Measurements from ENCODE around the gene ARHGEF17.

The ARHGEF17 gene

GRCh38 chr11:73322382-73323306 is 14.6 kb downstream of the ARHGEF17 start:
- DNase-seq, result peak; percentile 67
- in situ Hi-C loops (cut with MboI; ENCODE audit: low pct_unique_long_range_greater_than_20kb, low sequenced_read_pairs), result no loop called here

- in situ Hi-C loops (cut with MboI; ENCODE audit: low pct_unique_long_range_greater_than_20kb, low sequenced_read_pairs), result no loop called here
- no peak for DNase-seq
Observed at GRCh38 chr11:73323464-73323863, 15.4 kb downstream of the ARHGEF17 start.

- DNase-seq, result no peak
- in situ Hi-C loops (cut with MboI; ENCODE audit: low pct_unique_long_range_greater_than_20kb, low sequenced_read_pairs), result no loop called here
Observed at GRCh38 chr11:73324116-73324515, 16.0 kb downstream of the ARHGEF17 start.

GRCh38 chr11:73324665-73325035 is 16.6 kb downstream of the ARHGEF17 start:
- in situ Hi-C loops (cut with MboI; ENCODE audit: low pct_unique_long_range_greater_than_20kb, low sequenced_read_pairs), result no loop called here
- no peak for DNase-seq

GRCh38 chr11:73325036-73325981 is 17.2 kb downstream of the ARHGEF17 start:
- no peak for DNase-seq
- in situ Hi-C loops (cut with MboI; ENCODE audit: low pct_unique_long_range_greater_than_20kb, low sequenced_read_pairs), result no loop called here

- in situ Hi-C loops (cut with MboI; ENCODE audit: low pct_unique_long_range_greater_than_20kb, low sequenced_read_pairs), result no loop called here
- no peak for DNase-seq
Observed at GRCh38 chr11:73326929-73327811, 19.1 kb downstream of the ARHGEF17 start.

GRCh38 chr11:73327812-73328364 is 19.8 kb downstream of the ARHGEF17 start:
- in situ Hi-C loops (cut with MboI; ENCODE audit: low pct_unique_long_range_greater_than_20kb, low sequenced_read_pairs), result no loop called here
- no peak for DNase-seq

- DNase-seq, result no peak
- in situ Hi-C loops (cut with MboI; ENCODE audit: low pct_unique_long_range_greater_than_20kb, low sequenced_read_pairs), result no loop called here
Observed at GRCh38 chr11:73330569-73331093, 22.6 kb downstream of the ARHGEF17 start.

- in situ Hi-C loops (cut with MboI; ENCODE audit: low pct_unique_long_range_greater_than_20kb, low sequenced_read_pairs), result no loop called here
Observed at GRCh38 chr11:73331138-73331916, 23.3 kb downstream of the ARHGEF17 start.

GRCh38 chr11:73333173-73333572 is 25.1 kb downstream of the ARHGEF17 start:
- in situ Hi-C loops (cut with MboI; ENCODE audit: low pct_unique_long_range_greater_than_20kb, low sequenced_read_pairs), result no loop called here

More at GRCh38 chr11:73331138-73331916, 23.3 kb downstream of the ARHGEF17 start:
- DNase-seq, result no peak

GRCh38 chr11:73333640-73334383 is 25.7 kb downstream of the ARHGEF17 start:
- in situ Hi-C loops (cut with MboI; ENCODE audit: low pct_unique_long_range_greater_than_20kb, low sequenced_read_pairs), result no loop called here
- no peak for DNase-seq

More at GRCh38 chr11:73333173-73333572, 25.1 kb downstream of the ARHGEF17 start:
- DNase-seq, result no peak

- in situ Hi-C loops (cut with MboI; ENCODE audit: low pct_unique_long_range_greater_than_20kb, low sequenced_read_pairs), result no loop called here
- DNase-seq, result no peak
Observed at GRCh38 chr11:73334384-73335203, 26.5 kb downstream of the ARHGEF17 start.

- in situ Hi-C loops (cut with MboI; ENCODE audit: low pct_unique_long_range_greater_than_20kb, low sequenced_read_pairs), result no loop called here
- DNase-seq, result peak; percentile 86
Observed at GRCh38 chr11:73335204-73335923, 27.3 kb downstream of the ARHGEF17 start.

GRCh38 chr11:73337846-73338245 is 29.8 kb downstream of the ARHGEF17 start:
- DNase-seq, result no peak
- in situ Hi-C loops (cut with MboI; ENCODE audit: low pct_unique_long_range_greater_than_20kb, low sequenced_read_pairs), result no loop called here

- no peak for DNase-seq
- in situ Hi-C loops (cut with MboI; ENCODE audit: low pct_unique_long_range_greater_than_20kb, low sequenced_read_pairs), result no loop called here
Observed at GRCh38 chr11:73338279-73338678, 30.2 kb downstream of the ARHGEF17 start.

GRCh38 chr11:73340164-73340563 is 32.1 kb downstream of the ARHGEF17 start:
- DNase-seq, result no peak
- in situ Hi-C loops (cut with MboI; ENCODE audit: low pct_unique_long_range_greater_than_20kb, low sequenced_read_pairs), result no loop called here
